GM23338 (cell line): ENCODE data around the gene PRG3.
A peak's percentile ranks its signal among the peaks of the same experiment; 100 is the strongest.

Experiments used
- CREB1 ChIP-seq: fragments of 250-450 bp; sonication (Bioruptor Pico); IDR thresholded peaks from 2 replicates; pipeline ENCODE4 v1.5.0; 2020; ENCODE audit warnings: low read depth, mild to moderate bottlenecking, moderate library complexity
- CTCF ChIP-seq, 2 experiments: fragments of 200-600 bp in 1 of 2; sonication (generic) in 1 of 2; conservative IDR thresholded peaks; 2 replicates each; pipeline versions ENCODE4 v1.5.1 to v1.6.1; 2016 to 2017; ENCODE audit warnings: antibody characterized with exemption in 2 of 2, low read depth in 2 of 2, mild to moderate bottlenecking in 2 of 2, moderate library complexity in 1 of 2
- EZH2 ChIP-seq: fragments of 200-600 bp; sonication (generic); IDR thresholded peaks from one replicate; pipeline ENCODE4 v1.8.0; 2017; ENCODE audit warnings: antibody characterized with exemption, mild to moderate bottlenecking, low read depth; ENCODE audit not compliant: unreplicated experiment
- EZH2phosphoT487 ChIP-seq: fragments of 200-600 bp; sonication (generic); IDR thresholded peaks from one replicate; pipeline ENCODE4 v1.8.1; 2018; ENCODE audit warnings: antibody characterized with exemption; ENCODE audit not compliant: unreplicated experiment
- JUNB ChIP-seq: IDR thresholded peaks from one replicate; pipeline ENCODE4 v1.6.1; 2016; ENCODE audit warnings: antibody characterized with exemption; ENCODE audit not compliant: unreplicated experiment
- POLR2AphosphoS5 ChIP-seq: IDR thresholded peaks from 2 replicates; pipeline ENCODE4 v1.6.1; 2016; ENCODE audit warnings: antibody characterized with exemption, low read depth
- REST ChIP-seq: IDR thresholded peaks from one replicate; pipeline ENCODE4 v1.6.1; 2018; ENCODE audit warnings: antibody characterized with exemption; ENCODE audit not compliant: unreplicated experiment
- ZNF331 ChIP-seq: fragments of 250-450 bp; sonication (Bioruptor Pico); IDR thresholded peaks from 2 replicates; pipeline ENCODE4 v1.5.0; 2020; ENCODE audit warnings: low read depth, mild to moderate bottlenecking, moderate library complexity
- ZNF462 ChIP-seq: fragments of 250-450 bp; sonication (Bioruptor Pico); IDR thresholded peaks from 2 replicates; pipeline ENCODE4 v1.5.0; 2020; ENCODE audit warnings: mild to moderate bottlenecking, moderate library complexity

GRCh38 chr11:57345555-57346211, 35.3 kb downstream of the PRG3 start:
- no peak for TF ChIP-seq JUNB
- TF ChIP-seq CTCF (conservative IDR thresholded peaks at IDR 0.05; ENCODE audit: low read depth in 2 of 2): peak; percentile 63 to 83
- no peak for TF ChIP-seq EZH2phosphoT487
- no peak for TF ChIP-seq POLR2AphosphoS5
- TF ChIP-seq EZH2: no peak
- no peak for TF ChIP-seq CREB1
- no peak for TF ChIP-seq ZNF462 (CRISPR knock-in tag)
- TF ChIP-seq ZNF331 (CRISPR knock-in tag): no peak
- TF ChIP-seq REST: no peak
